AG04450 (cell line): ENCODE data around the gene AP1B1. TPM values are rescaled to one million over a fixed set of nuclear protein-coding genes. Genes with fewer than 3 reads are reported as not detected.
A peak's percentile ranks its signal among the peaks of the same experiment; 100 is the strongest.

ENCODE experiments used
- CTCF ChIA-PET: fragments of 300-600, 350-600 bp; formaldehyde crosslinking; extraction: SDS; loops from one replicate; lab custom pipeline; 2022; ENCODE audit warnings: antibody characterized with exemption, inconsistent platforms; lab: Charles Lee
- POLR2A ChIA-PET: fragments of 350-600 bp; formaldehyde crosslinking; extraction: SDS; loops from one replicate; lab custom pipeline; 2021; ENCODE audit warnings: antibody characterized with exemption, inconsistent platforms; lab: Yijun Ruan, JAX
- DNase-seq: peaks from one replicate; pipeline ENCODE4 v3.0.0-alpha.2; 2011; ENCODE audit warnings: low read depth, low spot score
- H3K27ac ChIP-seq: one replicate; pipeline ENCODE4 v1.5.1; 2012; ENCODE audit warnings: low read depth, low read length, control low read depth
- H3K27me3 ChIP-seq: one replicate; pipeline ENCODE4 v1.6.0; 2012; ENCODE audit warnings: low read length; ENCODE audit not compliant: control insufficient read depth, insufficient read depth
- H3K4me3 ChIP-seq: 2 replicates; pipeline ENCODE4 v1.5.1; 2011; ENCODE audit warnings: mild to moderate bottlenecking, low read depth, low read length, control low read depth
- H3K9me3 ChIP-seq: 2 replicates; pipeline ENCODE4 v1.5.1; 2012; ENCODE audit warnings: low read length; ENCODE audit not compliant: control insufficient read depth, insufficient read depth
- polyA plus RNA-seq: library from polyadenylated mRNA; depleted of rRNA; stranded (reverse); fragments of >200 nt; gene quantifications from 2 replicates; pipeline ENCODE4 v1.2.3, GENCODE V29; 2011
- TF ChIP-seq, protein P1 (sequence below): IDR thresholded peaks from 2 replicates; pipeline ENCODE4 v1.5.1; 2011; ENCODE audit warnings: low read depth, low read length, control low read depth, inconsistent platforms

AP1B1 gene
- polyA plus RNA-seq, 1 experiment = 54.1 TPM

- CTCF ChIA-PET = interaction anchor here (1.0 to 1.5 kb wide), 2 partner anchors 10 to 48 kb away, joined by 3 to 6 read pairs; no protein-coding TSS in a partner anchor
- Histone ChIP-seq H3K27ac (no peak overlapping the region), H3K9me3 (peaks cover 9% of the 10 kb centered on the region; the same call in 1 of the 2 replicates), H3K4me3 (no peak overlapping the region), H3K27me3 (peaks cover 30% of the 10 kb centered on the region)
- TF ChIP-seq, protein P1, sequence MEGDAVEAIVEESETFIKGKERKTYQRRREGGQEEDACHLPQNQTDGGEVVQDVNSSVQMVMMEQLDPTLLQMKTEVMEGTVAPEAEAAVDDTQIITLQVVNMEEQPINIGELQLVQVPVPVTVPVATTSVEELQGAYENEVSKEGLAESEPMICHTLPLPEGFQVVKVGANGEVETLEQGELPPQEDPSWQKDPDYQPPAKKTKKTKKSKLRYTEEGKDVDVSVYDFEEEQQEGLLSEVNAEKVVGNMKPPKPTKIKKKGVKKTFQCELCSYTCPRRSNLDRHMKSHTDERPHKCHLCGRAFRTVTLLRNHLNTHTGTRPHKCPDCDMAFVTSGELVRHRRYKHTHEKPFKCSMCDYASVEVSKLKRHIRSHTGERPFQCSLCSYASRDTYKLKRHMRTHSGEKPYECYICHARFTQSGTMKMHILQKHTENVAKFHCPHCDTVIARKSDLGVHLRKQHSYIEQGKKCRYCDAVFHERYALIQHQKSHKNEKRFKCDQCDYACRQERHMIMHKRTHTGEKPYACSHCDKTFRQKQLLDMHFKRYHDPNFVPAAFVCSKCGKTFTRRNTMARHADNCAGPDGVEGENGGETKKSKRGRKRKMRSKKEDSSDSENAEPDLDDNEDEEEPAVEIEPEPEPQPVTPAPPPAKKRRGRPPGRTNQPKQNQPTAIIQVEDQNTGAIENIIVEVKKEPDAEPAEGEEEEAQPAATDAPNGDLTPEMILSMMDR = no peak
- DNase-seq = no peak
- POLR2A ChIA-PET = interaction anchor here (1.0 kb wide), 1 partner anchor 43 kb away, joined by 4 read pairs; the partner anchor contains the start of gene EWSR1
Observed at GRCh38 chr22:29311464-29312217, 76.7 kb downstream of the AP1B1 start.

DNA sequence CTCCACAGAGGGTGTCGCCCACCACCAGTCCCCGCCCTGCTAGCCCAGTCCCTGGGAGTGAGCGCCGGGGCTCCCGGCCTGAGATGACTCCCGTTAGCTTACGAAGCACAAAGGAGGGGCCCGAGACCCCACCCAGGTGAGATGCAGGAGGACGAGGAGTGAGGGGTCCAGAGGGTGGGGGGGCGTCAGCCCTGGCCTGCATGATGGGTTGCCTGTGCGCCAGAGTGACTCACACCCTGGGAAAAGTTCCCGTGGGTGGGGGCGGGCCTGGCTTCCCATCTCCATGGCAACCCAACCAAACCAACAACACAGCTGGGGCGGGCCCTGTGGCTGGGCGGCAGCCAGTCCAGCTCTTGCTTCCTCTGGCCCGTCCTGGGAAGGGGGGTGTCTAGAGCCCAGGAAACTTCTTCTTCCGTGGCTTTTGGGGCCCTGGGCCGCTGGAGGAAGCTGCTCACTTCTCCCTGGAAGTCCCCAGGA lies 77.5 kb downstream of the AP1B1 start:
- H3K9me3 ChIP-seq = peaks cover 5% of the 10 kb centered on the region; the same call in 1 of the 2 replicates
- no peak overlapping the region for H3K27ac ChIP-seq
- CTCF ChIA-PET = interaction anchor here (1.0 to 1.5 kb wide), 2 partner anchors 11 to 48 kb away, joined by 3 to 6 read pairs; no protein-coding TSS in a partner anchor
- peak; percentile 90 for DNase-seq
- POLR2A ChIA-PET = interaction anchor here (1.0 kb wide), 1 partner anchor 42 kb away, joined by 4 read pairs; the partner anchor contains the start of gene EWSR1
- H3K27me3 ChIP-seq = peaks cover 23% of the 10 kb centered on the region
- no peak overlapping the region for H3K4me3 ChIP-seq
- TF ChIP-seq, protein P1 = no peak

GRCh38 chr22:29310065-29310862 lies 78.1 kb downstream of the AP1B1 start:
- H3K27ac ChIP-seq = no peak overlapping the region
- peaks cover 19% of the 10 kb centered on the region for H3K27me3 ChIP-seq
- peaks cover 5% of the 10 kb centered on the region; the same call in 1 of the 2 replicates for H3K9me3 ChIP-seq
- POLR2A ChIA-PET = no interaction called here
- DNase-seq = no peak
- CTCF ChIA-PET = interaction anchor here (1.0 to 1.5 kb wide), 2 partner anchors 11 to 49 kb away, joined by 3 to 6 read pairs; no protein-coding TSS in a partner anchor
- TF ChIP-seq, protein P1 = no peak
- no peak overlapping the region for H3K4me3 ChIP-seq

- peaks cover 5% of the 10 kb centered on the region; the same call in 1 of the 2 replicates for H3K9me3 ChIP-seq
- peaks cover 13% of the 10 kb centered on the region for H3K27me3 ChIP-seq
- ChIA-PET POLR2A (no interaction called here), CTCF (no interaction called here)
- no peak overlapping the region for H3K4me3 ChIP-seq
- DNase-seq = no peak
- TF ChIP-seq, protein P1 = no peak
- H3K27ac ChIP-seq = no peak overlapping the region
Observed at GRCh38 chr22:29309332-29310064, 78.9 kb downstream of the AP1B1 start.
